Activated CD4-positive, alpha-beta T cell treated with anti-CD3 and anti-CD28 coated beads, Interleukin-2, amount 10 ng/mL, durations not matched to agents 24 days and 14 days (primary cell): ENCODE data around the gene STXBP4. TPM values are rescaled to one million over a fixed set of nuclear protein-coding genes. Genes with fewer than 3 reads are reported as not detected.

Experiments used
- DNase-seq: peaks from one replicate; pipeline ENCODE4 v3.0.0; 2022
- H3K27ac Mint-ChIP-seq: one replicate; pipeline ENCODE4 v1.8.0; 2022; ENCODE audit warnings: mild to moderate bottlenecking, mixed read lengths
- H3K27me3 Mint-ChIP-seq: one replicate; pipeline ENCODE4 v1.8.0; 2022; ENCODE audit warnings: mixed read lengths
- H3K36me3 Mint-ChIP-seq: one replicate; pipeline ENCODE4 v1.8.0; 2022; ENCODE audit warnings: low read depth, mild to moderate bottlenecking, mixed read lengths
- H3K4me1 Mint-ChIP-seq: one replicate; pipeline ENCODE4 v1.8.0; 2021; ENCODE audit warnings: mixed read lengths
- H3K4me3 Mint-ChIP-seq: one replicate; pipeline ENCODE4 v1.8.0; 2022; ENCODE audit warnings: mild to moderate bottlenecking, moderate library complexity, mixed read lengths
- H3K9me3 Mint-ChIP-seq: one replicate; pipeline ENCODE4 v1.8.0; 2021; ENCODE audit warnings: mixed read lengths
- intact Hi-C: fragments of 100-400 bp; cut with micrococcal nuclease; formaldehyde crosslinking; loops from one replicate; pipeline ENCODE4 v1.15.1; 2023
- total RNA-seq: library from RNA; stranded (reverse); gene quantifications from 2 replicates; pipeline ENCODE4 v1.2.3, GENCODE V29; 2022

Gene STXBP4
- total RNA-seq, 1 donor from 2014 or later, result 8.2 TPM

- peaks cover 9% of the 10 kb centered on the region for H3K4me1 Mint-ChIP-seq
- H3K4me3 Mint-ChIP-seq, result no peak overlapping the region
- no peaks in the 10 kb centered on the region for H3K27me3 Mint-ChIP-seq
- no peak for DNase-seq
- peaks cover 4% of the 10 kb centered on the region for H3K36me3 Mint-ChIP-seq
- H3K9me3 Mint-ChIP-seq, result peaks cover 7% of the 10 kb centered on the region
- intact Hi-C loops, result no loop called here
- H3K27ac Mint-ChIP-seq, result no peak overlapping the region
These were observed 11.8 kb downstream of the STXBP4 start for GRCh38 chr17:54980375-54980774.

- Mint-ChIP-seq H3K27me3 (no peaks in the 10 kb centered on the region), H3K27ac (no peak overlapping the region), H3K4me3 (no peak overlapping the region), H3K4me1 (peaks cover 2% of the 10 kb centered on the region), H3K36me3 (peaks cover 5% of the 10 kb centered on the region), H3K9me3 (peaks cover 7% of the 10 kb centered on the region)
- intact Hi-C loops, result no loop called here
- DNase-seq, result no peak
These were observed 13.8 kb downstream of the STXBP4 start for GRCh38 chr17:54982399-54982798.

- DNase-seq, result no peak
- Mint-ChIP-seq H3K27ac (no peak overlapping the region), H3K4me1 (peaks cover 2% of the 10 kb centered on the region), H3K36me3 (peaks cover 5% of the 10 kb centered on the region), H3K27me3 (no peaks in the 10 kb centered on the region), H3K9me3 (peaks cover 7% of the 10 kb centered on the region), H3K4me3 (no peak overlapping the region)
- intact Hi-C loops, result no loop called here
These were observed 14.7 kb downstream of the STXBP4 start for GRCh38 chr17:54983260-54983659.

- DNase-seq, result no peak
- Mint-ChIP-seq H3K36me3 (peaks cover 3% of the 10 kb centered on the region), H3K4me3 (no peak overlapping the region), H3K27me3 (no peaks in the 10 kb centered on the region), H3K9me3 (no peaks in the 10 kb centered on the region), H3K4me1 (no peaks in the 10 kb centered on the region), H3K27ac (no peak overlapping the region)
- intact Hi-C loops, result no loop called here
These were observed 16.9 kb downstream of the STXBP4 start for GRCh38 chr17:54985476-54985875.

- Mint-ChIP-seq H3K4me3 (no peak overlapping the region), H3K4me1 (no peaks in the 10 kb centered on the region), H3K36me3 (peaks cover 1% of the 10 kb centered on the region), H3K9me3 (no peaks in the 10 kb centered on the region), H3K27ac (no peak overlapping the region), H3K27me3 (no peaks in the 10 kb centered on the region)
- intact Hi-C loops, result loop anchor here (5.0 kb wide), 1 partner anchor 522 kb away; the partner anchor contains the start of gene SMIM36
- DNase-seq, result no peak
These were observed 21.6 kb downstream of the STXBP4 start for GRCh38 chr17:54990118-54990517.

- no peaks in the 10 kb centered on the region for H3K4me1 Mint-ChIP-seq
- DNase-seq, result no peak
- peaks cover 3% of the 10 kb centered on the region for H3K36me3 Mint-ChIP-seq
- intact Hi-C loops, result loop anchor here (5.0 kb wide), 1 partner anchor 521 kb away; the partner anchor contains the start of gene SMIM36
- no peak overlapping the region for H3K4me3 Mint-ChIP-seq
- no peaks in the 10 kb centered on the region for H3K9me3 Mint-ChIP-seq
- H3K27me3 Mint-ChIP-seq, result no peaks in the 10 kb centered on the region
- H3K27ac Mint-ChIP-seq, result no peak overlapping the region
These were observed 23.0 kb downstream of the STXBP4 start for GRCh38 chr17:54991567-54991966.

GRCh38 chr17:54992797-54993639 lies 24.5 kb downstream of the STXBP4 start:
- Mint-ChIP-seq H3K27ac (no peak overlapping the region), H3K4me3 (no peak overlapping the region), H3K4me1 (no peaks in the 10 kb centered on the region), H3K9me3 (no peaks in the 10 kb centered on the region), H3K36me3 (peaks cover 1% of the 10 kb centered on the region), H3K27me3 (no peaks in the 10 kb centered on the region)
- DNase-seq, result peak; percentile 70
- intact Hi-C loops, result loop anchor here (1.0 to 5.0 kb wide), 3 partner anchors 303 to 519 kb away; partner anchors contain the start of gene SMIM36

GRCh38 chr17:54996441-54996840 lies 27.9 kb downstream of the STXBP4 start:
- Mint-ChIP-seq H3K27me3 (no peaks in the 10 kb centered on the region), H3K36me3 (peaks cover 4% of the 10 kb centered on the region), H3K9me3 (no peaks in the 10 kb centered on the region), H3K4me1 (no peaks in the 10 kb centered on the region), H3K4me3 (no peak overlapping the region), H3K27ac (no peak overlapping the region)
- no peak for DNase-seq
- intact Hi-C loops, result no loop called here

- Mint-ChIP-seq H3K27me3 (no peaks in the 10 kb centered on the region), H3K36me3 (peaks cover 2% of the 10 kb centered on the region), H3K4me3 (no peak overlapping the region), H3K9me3 (no peaks in the 10 kb centered on the region), H3K27ac (no peak overlapping the region), H3K4me1 (no peaks in the 10 kb centered on the region)
- no peak for DNase-seq
- intact Hi-C loops, result no loop called here
These were observed 33.9 kb downstream of the STXBP4 start for GRCh38 chr17:55002458-55002857.

- H3K4me1 Mint-ChIP-seq, result no peaks in the 10 kb centered on the region
- no peaks in the 10 kb centered on the region for H3K9me3 Mint-ChIP-seq
- no peak for DNase-seq
- no peak overlapping the region for H3K27ac Mint-ChIP-seq
- no peaks in the 10 kb centered on the region for H3K27me3 Mint-ChIP-seq
- peaks cover 2% of the 10 kb centered on the region for H3K36me3 Mint-ChIP-seq
- intact Hi-C loops, result no loop called here
- H3K4me3 Mint-ChIP-seq, result no peak overlapping the region
These were observed 35.9 kb downstream of the STXBP4 start for GRCh38 chr17:55004484-55004883.

GRCh38 chr17:55005520-55005919 lies 37.0 kb downstream of the STXBP4 start:
- intact Hi-C loops, result no loop called here
- Mint-ChIP-seq H3K27me3 (no peaks in the 10 kb centered on the region), H3K36me3 (no peaks in the 10 kb centered on the region), H3K27ac (no peak overlapping the region), H3K4me3 (no peak overlapping the region), H3K4me1 (no peaks in the 10 kb centered on the region), H3K9me3 (no peaks in the 10 kb centered on the region)
- no peak for DNase-seq

GRCh38 chr17:55023626-55024025 lies 55.1 kb downstream of the STXBP4 start:
- no peaks in the 10 kb centered on the region for H3K9me3 Mint-ChIP-seq
- H3K27ac Mint-ChIP-seq, result no peak overlapping the region
- no peaks in the 10 kb centered on the region for H3K36me3 Mint-ChIP-seq
- no peaks in the 10 kb centered on the region for H3K4me1 Mint-ChIP-seq
- DNase-seq, result no peak
- H3K27me3 Mint-ChIP-seq, result no peaks in the 10 kb centered on the region
- H3K4me3 Mint-ChIP-seq, result no peak overlapping the region
- intact Hi-C loops, result no loop called here

- peak; percentile 81 for DNase-seq
- H3K4me3 Mint-ChIP-seq, result no peak overlapping the region
- peaks cover 9% of the 10 kb centered on the region for H3K9me3 Mint-ChIP-seq
- intact Hi-C loops, result loop anchor here (2.0 to 5.0 kb wide), 2 partner anchors 54 to 69 kb away; partner anchors contain the start of genes COX11 and STXBP4
- peaks cover 21% of the 10 kb centered on the region for H3K4me1 Mint-ChIP-seq
- H3K27me3 Mint-ChIP-seq, result no peaks in the 10 kb centered on the region
- no peak overlapping the region for H3K27ac Mint-ChIP-seq
- peaks cover 3% of the 10 kb centered on the region for H3K36me3 Mint-ChIP-seq
These were observed 69.3 kb downstream of the STXBP4 start for GRCh38 chr17:55037828-55038227.

- DNase-seq, result no peak
- Mint-ChIP-seq H3K36me3 (peaks cover 3% of the 10 kb centered on the region), H3K27me3 (no peaks in the 10 kb centered on the region), H3K9me3 (peaks cover 9% of the 10 kb centered on the region), H3K4me1 (peaks cover 21% of the 10 kb centered on the region), H3K27ac (no peak overlapping the region), H3K4me3 (no peak overlapping the region)
- intact Hi-C loops, result loop anchor here (2.0 to 5.0 kb wide), 2 partner anchors 54 to 69 kb away; partner anchors contain the start of genes COX11 and STXBP4
These were observed 69.7 kb downstream of the STXBP4 start for GRCh38 chr17:55038291-55038690.
